Measurements from ENCODE around the gene NLRP2B.
"Not testable (repeated sequence)": the region's sequence is repeated elsewhere in the genome, so short reads cannot be mapped to it uniquely, and the experiment has no call there.

Gene NLRP2B

GRCh38 chrX:57680160-57680559, at the start of gene NLRP2B:
TSS of gene NLRP2B (minus strand) at chrX:57680260.
- no peak for DNase-seq (ENCODE audit: low read depth)

- DNase-seq (ENCODE audit: low read depth) = not testable (repeated sequence)
These were observed 45.9 kb upstream of the NLRP2B start for GRCh38 chrX:57725995-57726394.

- DNase-seq (ENCODE audit: low read depth) = no peak
These were observed 1.3 kb upstream of the NLRP2B start for GRCh38 chrX:57681341-57681740.

- no peak for DNase-seq (ENCODE audit: low read depth)
These were observed 1.2 kb downstream of the NLRP2B start for GRCh38 chrX:57678686-57679428.

GRCh38 chrX:57677132-57677858, 2.8 kb downstream of the NLRP2B start:
- no peak for DNase-seq (ENCODE audit: low read depth)

- no peak for DNase-seq (ENCODE audit: low read depth)
These were observed 4.7 kb downstream of the NLRP2B start for GRCh38 chrX:57675320-57675719.

GRCh38 chrX:57674861-57675260, 5.2 kb downstream of the NLRP2B start:
- no peak for DNase-seq (ENCODE audit: low read depth)

- no peak for DNase-seq (ENCODE audit: low read depth)
These were observed 10.1 kb downstream of the NLRP2B start for GRCh38 chrX:57669961-57670360.

- no peak for DNase-seq (ENCODE audit: low read depth)
These were observed 13.1 kb downstream of the NLRP2B start for GRCh38 chrX:57667010-57667409.

- DNase-seq (ENCODE audit: low read depth) = no peak
These were observed 25.0 kb downstream of the NLRP2B start for GRCh38 chrX:57655065-57655464.

- no peak for DNase-seq (ENCODE audit: low read depth)
These were observed 27.4 kb downstream of the NLRP2B start for GRCh38 chrX:57652705-57653104.

- DNase-seq (ENCODE audit: low read depth) = no peak
These were observed 28.7 kb downstream of the NLRP2B start for GRCh38 chrX:57651169-57651919.

- no peak for DNase-seq (ENCODE audit: low read depth)
These were observed 33.0 kb downstream of the NLRP2B start for GRCh38 chrX:57647020-57647419.

GRCh38 chrX:57643698-57644097, 36.4 kb downstream of the NLRP2B start:
- DNase-seq (ENCODE audit: low read depth) = no peak

GRCh38 chrX:57641338-57641737, 38.7 kb downstream of the NLRP2B start:
- no peak for DNase-seq (ENCODE audit: low read depth)

- no peak for DNase-seq (ENCODE audit: low read depth)
These were observed 39.4 kb downstream of the NLRP2B start for GRCh38 chrX:57640674-57641016.

GRCh38 chrX:57629438-57629837, 50.6 kb downstream of the NLRP2B start:
- DNase-seq (ENCODE audit: low read depth) = not testable (repeated sequence)

All from HS-27A (cell line).